H1 (cell line): ENCODE measurements around the gene PTCH1. TPM values are rescaled to one million over a fixed set of nuclear protein-coding genes. Genes with fewer than 3 reads are reported as not detected.

ENCODE experiments used
- ASH2L ChIP-seq: fragments of 200-600, 300-600 bp; sonication (generic); IDR thresholded peaks from one replicate; pipeline ENCODE4 v1.7.1; 2017; ENCODE audit warnings: low read length
- EGR1 ChIP-seq: IDR thresholded peaks from 2 replicates; pipeline ENCODE4 v1.6.1; 2011; ENCODE audit warnings: low read depth, low read length, borderline replicate concordance
- HDAC2 ChIP-seq, 2 experiments: fragments of 300-600 bp in 1 of 2; sonication (generic) in 1 of 2; IDR thresholded peaks; 2 replicates each; pipeline ENCODE4 v1.6.1; 2011 to 2012; ENCODE audit warnings: low read depth in 2 of 2, low read length in 2 of 2, mild to moderate bottlenecking in 2 of 2, moderate library complexity in 2 of 2, borderline replicate concordance in 1 of 2, inconsistent platforms in 1 of 2
- SAP30 ChIP-seq: fragments of 300-600 bp; sonication (generic); IDR thresholded peaks from 2 replicates; pipeline ENCODE4 v1.7.1; 2012; ENCODE audit warnings: low read length, moderate library complexity, mild to moderate bottlenecking, inconsistent platforms; ENCODE audit not compliant: insufficient read depth, insufficient replicate concordance
- polyA plus RNA-seq, 7 experiments: library from polyadenylated mRNA; depleted of rRNA in 3 of 7; stranded (reverse) in 5 of 7; unstranded in 2 of 7; fragments of >200 nt in 5 of 7; fragments of 200-250 nt in 2 of 7; gene quantifications; 1 replicate in 5 of 7; 2 replicates in 1 of 7; 4 replicates in 1 of 7; pipeline versions ENCODE4 v1.2.1 to v1.2.3, GENCODE V29; 2011 to 2013; ENCODE audit warnings: missing spikeins in 2 of 7, mixed read lengths in 2 of 7
- total RNA-seq: library from RNA; stranded (reverse); fragmentation: NEBNext Ultra II Directional; extraction: Animal tissue kit (Norgen Biotek cat#: 25700); gene quantifications from 2 replicates; pipeline ENCODE4 v1.2.1, GENCODE V29; 2021
- TF ChIP-seq, protein P1 (sequence below): fragments of 300-600 bp; sonication (generic); IDR thresholded peaks from 2 replicates; pipeline ENCODE4 v1.7.1; 2012; ENCODE audit warnings: low read length, moderate library complexity, mild to moderate bottlenecking, inconsistent platforms; ENCODE audit not compliant: insufficient replicate concordance
- TF ChIP-seq, protein P2 (sequence below): IDR thresholded peaks from 2 replicates; pipeline ENCODE4 v1.6.1; 2011; ENCODE audit warnings: low read length, improper control_type of control experiment

The PTCH1 gene
- total and polyA plus RNA-seq, 2 of the 8 experiments (the other 6 are each of a cell fraction or from before 2014, with no cell fraction given) = 6.4 to 34.1 TPM

DNA sequence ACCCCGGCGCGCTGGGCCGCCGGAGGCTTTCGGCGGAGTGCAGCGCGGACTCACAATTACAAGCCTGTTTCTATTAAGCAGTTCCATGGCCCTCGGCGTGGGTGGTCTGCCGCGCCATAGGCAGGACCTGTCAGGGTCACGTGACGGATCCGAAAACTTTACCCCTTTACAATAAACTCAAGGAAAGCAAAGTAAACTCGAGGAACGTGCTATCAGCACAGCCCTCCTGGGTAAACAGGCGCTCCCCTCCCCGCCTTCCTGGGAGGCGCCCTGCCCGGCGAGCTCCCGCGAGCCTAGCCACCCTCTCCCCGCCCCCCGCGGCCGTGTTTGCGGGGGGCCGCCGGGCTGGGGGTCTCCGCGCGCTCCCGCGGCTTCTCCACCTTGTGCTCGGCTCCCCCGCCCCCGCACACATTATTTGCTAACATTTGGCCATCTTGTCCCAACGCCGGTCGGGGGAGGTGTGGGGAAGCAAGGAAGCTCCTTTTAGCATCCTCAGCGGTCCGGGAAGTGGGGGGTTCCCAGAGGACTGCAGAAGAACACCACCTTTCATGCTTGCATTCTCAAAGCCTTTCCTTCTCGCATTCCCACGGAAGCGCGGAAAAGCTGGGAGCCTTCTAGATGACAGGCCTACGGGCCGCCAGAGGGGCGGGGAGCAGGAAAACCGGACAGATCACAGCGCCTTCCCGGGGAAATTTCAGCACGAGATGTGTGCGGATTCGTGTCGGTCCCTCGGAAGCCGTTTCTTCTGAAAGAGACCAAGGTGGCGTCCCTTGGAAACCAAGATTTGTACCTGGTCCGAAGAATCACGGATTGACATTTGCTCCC is at the start of gene PTCH1 (continued):
- TF ChIP-seq, protein P1, sequence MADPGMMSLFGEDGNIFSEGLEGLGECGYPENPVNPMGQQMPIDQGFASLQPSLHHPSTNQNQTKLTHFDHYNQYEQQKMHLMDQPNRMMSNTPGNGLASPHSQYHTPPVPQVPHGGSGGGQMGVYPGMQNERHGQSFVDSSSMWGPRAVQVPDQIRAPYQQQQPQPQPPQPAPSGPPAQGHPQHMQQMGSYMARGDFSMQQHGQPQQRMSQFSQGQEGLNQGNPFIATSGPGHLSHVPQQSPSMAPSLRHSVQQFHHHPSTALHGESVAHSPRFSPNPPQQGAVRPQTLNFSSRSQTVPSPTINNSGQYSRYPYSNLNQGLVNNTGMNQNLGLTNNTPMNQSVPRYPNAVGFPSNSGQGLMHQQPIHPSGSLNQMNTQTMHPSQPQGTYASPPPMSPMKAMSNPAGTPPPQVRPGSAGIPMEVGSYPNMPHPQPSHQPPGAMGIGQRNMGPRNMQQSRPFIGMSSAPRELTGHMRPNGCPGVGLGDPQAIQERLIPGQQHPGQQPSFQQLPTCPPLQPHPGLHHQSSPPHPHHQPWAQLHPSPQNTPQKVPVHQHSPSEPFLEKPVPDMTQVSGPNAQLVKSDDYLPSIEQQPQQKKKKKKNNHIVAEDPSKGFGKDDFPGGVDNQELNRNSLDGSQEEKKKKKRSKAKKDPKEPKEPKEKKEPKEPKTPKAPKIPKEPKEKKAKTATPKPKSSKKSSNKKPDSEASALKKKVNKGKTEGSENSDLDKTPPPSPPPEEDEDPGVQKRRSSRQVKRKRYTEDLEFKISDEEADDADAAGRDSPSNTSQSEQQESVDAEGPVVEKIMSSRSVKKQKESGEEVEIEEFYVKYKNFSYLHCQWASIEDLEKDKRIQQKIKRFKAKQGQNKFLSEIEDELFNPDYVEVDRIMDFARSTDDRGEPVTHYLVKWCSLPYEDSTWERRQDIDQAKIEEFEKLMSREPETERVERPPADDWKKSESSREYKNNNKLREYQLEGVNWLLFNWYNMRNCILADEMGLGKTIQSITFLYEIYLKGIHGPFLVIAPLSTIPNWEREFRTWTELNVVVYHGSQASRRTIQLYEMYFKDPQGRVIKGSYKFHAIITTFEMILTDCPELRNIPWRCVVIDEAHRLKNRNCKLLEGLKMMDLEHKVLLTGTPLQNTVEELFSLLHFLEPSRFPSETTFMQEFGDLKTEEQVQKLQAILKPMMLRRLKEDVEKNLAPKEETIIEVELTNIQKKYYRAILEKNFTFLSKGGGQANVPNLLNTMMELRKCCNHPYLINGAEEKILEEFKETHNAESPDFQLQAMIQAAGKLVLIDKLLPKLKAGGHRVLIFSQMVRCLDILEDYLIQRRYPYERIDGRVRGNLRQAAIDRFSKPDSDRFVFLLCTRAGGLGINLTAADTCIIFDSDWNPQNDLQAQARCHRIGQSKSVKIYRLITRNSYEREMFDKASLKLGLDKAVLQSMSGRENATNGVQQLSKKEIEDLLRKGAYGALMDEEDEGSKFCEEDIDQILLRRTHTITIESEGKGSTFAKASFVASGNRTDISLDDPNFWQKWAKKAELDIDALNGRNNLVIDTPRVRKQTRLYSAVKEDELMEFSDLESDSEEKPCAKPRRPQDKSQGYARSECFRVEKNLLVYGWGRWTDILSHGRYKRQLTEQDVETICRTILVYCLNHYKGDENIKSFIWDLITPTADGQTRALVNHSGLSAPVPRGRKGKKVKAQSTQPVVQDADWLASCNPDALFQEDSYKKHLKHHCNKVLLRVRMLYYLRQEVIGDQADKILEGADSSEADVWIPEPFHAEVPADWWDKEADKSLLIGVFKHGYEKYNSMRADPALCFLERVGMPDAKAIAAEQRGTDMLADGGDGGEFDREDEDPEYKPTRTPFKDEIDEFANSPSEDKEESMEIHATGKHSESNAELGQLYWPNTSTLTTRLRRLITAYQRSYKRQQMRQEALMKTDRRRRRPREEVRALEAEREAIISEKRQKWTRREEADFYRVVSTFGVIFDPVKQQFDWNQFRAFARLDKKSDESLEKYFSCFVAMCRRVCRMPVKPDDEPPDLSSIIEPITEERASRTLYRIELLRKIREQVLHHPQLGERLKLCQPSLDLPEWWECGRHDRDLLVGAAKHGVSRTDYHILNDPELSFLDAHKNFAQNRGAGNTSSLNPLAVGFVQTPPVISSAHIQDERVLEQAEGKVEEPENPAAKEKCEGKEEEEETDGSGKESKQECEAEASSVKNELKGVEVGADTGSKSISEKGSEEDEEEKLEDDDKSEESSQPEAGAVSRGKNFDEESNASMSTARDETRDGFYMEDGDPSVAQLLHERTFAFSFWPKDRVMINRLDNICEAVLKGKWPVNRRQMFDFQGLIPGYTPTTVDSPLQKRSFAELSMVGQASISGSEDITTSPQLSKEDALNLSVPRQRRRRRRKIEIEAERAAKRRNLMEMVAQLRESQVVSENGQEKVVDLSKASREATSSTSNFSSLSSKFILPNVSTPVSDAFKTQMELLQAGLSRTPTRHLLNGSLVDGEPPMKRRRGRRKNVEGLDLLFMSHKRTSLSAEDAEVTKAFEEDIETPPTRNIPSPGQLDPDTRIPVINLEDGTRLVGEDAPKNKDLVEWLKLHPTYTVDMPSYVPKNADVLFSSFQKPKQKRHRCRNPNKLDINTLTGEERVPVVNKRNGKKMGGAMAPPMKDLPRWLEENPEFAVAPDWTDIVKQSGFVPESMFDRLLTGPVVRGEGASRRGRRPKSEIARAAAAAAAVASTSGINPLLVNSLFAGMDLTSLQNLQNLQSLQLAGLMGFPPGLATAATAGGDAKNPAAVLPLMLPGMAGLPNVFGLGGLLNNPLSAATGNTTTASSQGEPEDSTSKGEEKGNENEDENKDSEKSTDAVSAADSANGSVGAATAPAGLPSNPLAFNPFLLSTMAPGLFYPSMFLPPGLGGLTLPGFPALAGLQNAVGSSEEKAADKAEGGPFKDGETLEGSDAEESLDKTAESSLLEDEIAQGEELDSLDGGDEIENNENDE = no peak
- TF ChIP-seq HDAC2 (IDR thresholded peaks at IDR 0.05; ENCODE audit: borderline replicate concordance in 1 of 2, low read depth in 2 of 2, low read length in 2 of 2) (no peak), ASH2L (peak; percentile 34), EGR1 (no peak), SAP30 (peak; percentile 26)
- TF ChIP-seq, protein P2, sequence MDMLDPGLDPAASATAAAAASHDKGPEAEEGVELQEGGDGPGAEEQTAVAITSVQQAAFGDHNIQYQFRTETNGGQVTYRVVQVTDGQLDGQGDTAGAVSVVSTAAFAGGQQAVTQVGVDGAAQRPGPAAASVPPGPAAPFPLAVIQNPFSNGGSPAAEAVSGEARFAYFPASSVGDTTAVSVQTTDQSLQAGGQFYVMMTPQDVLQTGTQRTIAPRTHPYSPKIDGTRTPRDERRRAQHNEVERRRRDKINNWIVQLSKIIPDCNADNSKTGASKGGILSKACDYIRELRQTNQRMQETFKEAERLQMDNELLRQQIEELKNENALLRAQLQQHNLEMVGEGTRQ = peak; percentile 83
